NCI-H2196 treated with DMSO at 0.1 percent for 48 hours (cell line): ENCODE data around the gene ZNF821.
"Not testable (repeated sequence)": the region's sequence is repeated elsewhere in the genome, so short reads cannot be mapped to it uniquely, and the experiment has no call there.

ENCODE experiments used
- DNase-seq: peaks from one replicate; lab custom pipeline; 2025; ENCODE audit not compliant: unreplicated experiment; lab: John Stamatoyannopoulos, UW

ZNF821 gene

GRCh38 chr16:71863995-71864394 is 20.0 kb downstream of the ZNF821 start:
- DNase-seq, result no peak

DNA sequence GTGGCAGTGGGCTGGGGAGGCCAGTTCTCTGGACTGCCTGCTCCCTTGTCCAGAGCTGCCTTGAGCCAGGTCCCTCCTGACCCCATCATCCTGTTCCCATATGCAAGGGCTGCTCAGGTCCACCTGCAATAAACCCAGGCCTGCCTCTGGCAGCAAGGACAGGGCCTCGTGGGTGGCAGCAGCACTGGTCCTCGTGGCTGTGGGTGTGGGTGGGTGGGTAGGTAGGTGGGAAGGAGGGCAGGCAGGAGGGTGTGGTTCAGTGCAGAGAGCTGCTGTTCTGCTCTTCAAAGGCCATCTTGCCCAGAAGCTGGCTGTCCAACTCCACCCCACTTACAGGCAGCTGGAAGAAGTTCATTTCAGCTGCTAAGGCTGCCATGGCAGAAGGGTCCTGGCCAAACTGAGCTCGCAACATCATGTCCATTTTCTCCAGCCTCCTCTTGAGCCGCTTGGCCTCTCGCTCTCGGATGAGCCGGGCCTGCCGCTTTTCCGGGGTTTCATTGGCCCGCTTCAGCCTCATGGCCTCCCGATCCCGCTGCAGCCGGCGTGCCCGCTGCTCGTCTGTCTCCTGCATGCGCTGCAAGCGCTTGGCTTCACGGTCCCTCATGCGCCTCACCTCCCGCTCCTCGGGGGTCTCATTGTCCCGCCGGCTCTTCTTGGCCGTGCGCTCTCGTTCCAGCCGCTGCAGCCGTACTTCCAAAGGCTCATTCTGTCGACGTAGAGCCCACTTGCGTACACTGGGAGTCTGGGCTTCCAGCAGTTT is 24.0 kb downstream of the ZNF821 start:
- no peak for DNase-seq

- no peak for DNase-seq
These were observed 27.9 kb downstream of the ZNF821 start for GRCh38 chr16:71855937-71856662.

GRCh38 chr16:71854369-71854948 is 29.5 kb downstream of the ZNF821 start:
- no peak for DNase-seq

DNA sequence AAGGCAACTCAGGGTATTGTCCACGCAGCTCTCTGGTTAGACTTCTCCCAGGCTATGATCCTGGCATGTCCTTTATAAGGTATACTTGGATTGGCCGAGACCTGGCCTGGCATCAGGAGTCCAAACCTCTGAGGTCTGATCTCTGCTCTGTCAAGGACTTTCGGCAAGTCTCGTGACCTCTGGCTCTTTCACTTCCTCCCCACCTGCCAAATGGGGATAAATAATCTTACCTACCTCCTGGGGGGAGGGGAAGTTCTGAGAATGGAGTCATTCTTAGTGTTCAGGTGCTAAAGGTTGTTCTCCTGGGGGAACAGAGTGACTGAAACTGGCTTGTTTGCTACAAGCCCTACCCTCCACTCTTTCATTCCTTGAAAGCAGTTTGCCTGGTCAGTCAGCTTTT is 30.6 kb downstream of the ZNF821 start:
- no peak for DNase-seq

DNA sequence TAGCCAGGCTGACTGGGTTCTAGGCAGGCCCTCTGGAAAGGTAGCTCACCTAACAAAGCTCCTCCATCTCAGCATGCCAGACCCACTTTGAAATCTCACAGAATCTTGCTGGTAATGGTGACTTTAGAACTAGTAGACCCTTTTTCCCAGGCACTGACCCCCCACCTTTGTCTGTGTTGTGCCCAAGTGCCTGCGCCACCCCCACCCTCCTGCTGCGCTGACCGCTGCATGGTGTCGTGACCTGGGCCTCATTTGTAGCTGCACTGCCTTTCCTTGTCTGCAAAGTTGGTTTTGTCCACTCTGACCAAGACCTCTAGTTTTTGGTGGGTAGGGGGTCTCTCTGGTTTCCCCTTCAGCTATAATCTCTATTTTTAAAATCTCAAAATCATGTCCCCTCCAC is 31.4 kb downstream of the ZNF821 start:
- DNase-seq, result no peak

DNA sequence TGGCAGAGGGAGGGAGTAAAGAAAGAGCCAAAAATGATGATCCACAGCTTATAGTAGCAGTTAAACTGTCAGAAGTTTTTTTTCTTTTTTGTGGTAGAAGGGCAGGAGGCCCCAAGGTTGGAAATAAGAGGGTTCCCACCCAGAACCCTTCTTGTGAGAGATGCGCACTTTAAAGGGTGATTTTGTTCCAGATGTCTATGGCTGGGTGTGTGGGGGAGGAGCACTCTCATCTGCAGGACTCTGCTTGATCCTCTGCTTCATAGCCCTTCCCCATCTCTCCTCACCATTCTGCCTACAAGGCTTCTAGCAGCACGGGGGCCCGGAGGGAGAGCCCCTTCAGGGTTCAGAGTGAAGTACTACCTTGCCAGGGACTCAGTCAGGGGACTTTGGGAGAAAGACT is 31.8 kb downstream of the ZNF821 start:
- DNase-seq, result no peak

DNA sequence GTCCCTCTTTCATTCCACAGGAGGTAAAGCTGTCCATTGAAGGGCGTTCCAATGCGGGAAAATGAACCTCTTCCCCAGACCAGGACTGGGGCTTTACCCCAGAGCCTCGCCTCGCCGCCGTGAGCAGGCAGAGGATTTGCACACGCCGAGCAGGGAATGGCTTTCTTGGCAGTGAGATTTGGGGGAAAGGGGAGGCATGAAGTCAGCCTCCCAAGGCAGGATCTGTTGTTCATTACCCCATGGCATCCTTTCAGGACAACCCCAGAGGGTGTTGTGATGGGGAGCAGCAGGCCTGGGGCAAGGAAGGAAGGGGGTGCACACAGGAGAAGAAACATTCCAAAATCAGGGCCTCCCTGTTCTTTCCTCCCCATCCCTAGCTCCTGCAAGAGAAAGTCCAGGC is 32.2 kb downstream of the ZNF821 start:
- no peak for DNase-seq

DNA sequence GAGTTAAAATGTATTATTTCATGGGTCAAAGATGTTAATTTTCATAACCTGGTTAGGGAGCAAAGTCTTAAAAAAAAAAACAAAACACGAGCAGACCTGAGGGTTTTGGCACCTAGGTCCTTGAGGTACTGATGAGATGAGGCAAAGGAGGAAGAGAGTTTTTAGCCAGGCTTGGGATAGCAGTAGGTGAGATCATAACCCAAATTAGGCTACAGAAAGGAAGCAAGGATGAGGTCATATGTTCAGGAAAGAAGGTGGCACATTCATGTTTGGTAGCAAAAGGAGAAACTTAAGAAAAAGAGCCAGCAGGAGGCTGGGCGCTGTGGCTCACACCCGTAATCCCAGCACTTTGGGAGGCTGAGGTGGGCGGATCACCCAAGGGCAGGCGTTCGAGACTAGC is 35.4 kb downstream of the ZNF821 start:
- DNase-seq, result no peak

- no peak for DNase-seq
These were observed 36.9 kb downstream of the ZNF821 start for GRCh38 chr16:71847096-71847495.

GRCh38 chr16:71846431-71846830 is 37.6 kb downstream of the ZNF821 start:
- DNase-seq, result no peak

- peak; percentile 55 for DNase-seq
These were observed 38.1 kb downstream of the ZNF821 start, which contains the start of gene ATXN1L for GRCh38 chr16:71845639-71846430. Gene ATXN1L, plus strand, starts transcription at chr16:71845976. Its CDS starts 3,765 bp downstream, at chr16:71849741.

DNA sequence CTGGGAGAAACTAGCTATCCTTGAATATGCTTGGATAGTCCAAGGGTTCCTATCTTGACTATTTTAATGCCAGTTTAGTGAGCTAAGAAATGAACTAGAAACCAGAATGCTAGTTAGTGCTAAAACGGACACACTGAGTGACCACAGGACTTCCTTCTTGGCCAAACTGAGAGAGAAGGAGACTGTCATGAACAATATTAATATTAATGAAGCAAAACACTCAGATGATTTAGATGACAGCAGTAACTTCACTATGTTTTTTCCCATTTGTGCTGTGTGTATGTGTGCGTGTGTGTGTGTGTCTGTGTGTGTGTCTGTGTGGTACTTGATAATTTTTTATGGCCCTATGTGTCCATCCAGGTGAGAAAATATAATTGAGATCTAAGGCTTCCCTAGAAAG is 40.4 kb downstream of the ZNF821 start:
- DNase-seq, result no peak

- no peak for DNase-seq
These were observed 43.9 kb downstream of the ZNF821 start for GRCh38 chr16:71840052-71840451.

DNA sequence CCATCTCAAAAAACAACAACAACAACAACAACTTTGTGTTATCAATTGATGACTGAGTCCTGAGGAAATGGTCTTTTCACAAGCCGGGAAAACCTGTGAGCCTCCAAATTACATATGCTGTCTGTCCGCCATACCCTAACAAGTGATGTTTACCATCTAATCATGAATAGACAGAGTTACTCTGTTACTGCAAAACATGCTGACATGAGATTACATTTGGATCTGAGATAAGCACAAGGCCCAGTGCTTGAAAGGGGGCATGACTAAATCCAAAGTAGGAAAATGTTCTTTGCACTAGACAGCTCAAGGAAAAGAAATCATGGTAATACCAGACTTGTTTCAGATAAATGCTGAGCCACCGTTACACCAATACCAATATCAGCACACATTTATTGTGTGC is 46.8 kb downstream of the ZNF821 start:
- DNase-seq, result no peak

DNA sequence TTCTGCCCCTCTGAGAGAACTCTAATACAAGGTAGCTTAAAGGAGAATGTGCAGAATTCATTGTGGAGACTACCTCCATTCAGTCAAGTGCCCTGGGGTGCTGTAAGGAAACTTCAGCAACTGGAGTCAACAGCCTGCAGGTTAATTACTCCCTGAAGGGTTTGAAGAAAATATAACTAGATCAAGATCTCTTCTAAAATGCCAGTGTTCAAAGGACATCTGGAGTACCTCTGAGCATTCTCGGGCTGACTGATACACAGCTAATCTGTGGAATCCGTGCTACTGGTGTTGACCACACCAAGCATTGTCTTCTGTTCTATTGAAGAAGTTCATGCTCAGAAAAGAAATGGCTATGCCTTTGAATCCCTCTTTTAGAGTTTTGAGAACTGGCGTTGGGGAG is 49.7 kb downstream of the ZNF821 start:
- DNase-seq, result no peak

DNA sequence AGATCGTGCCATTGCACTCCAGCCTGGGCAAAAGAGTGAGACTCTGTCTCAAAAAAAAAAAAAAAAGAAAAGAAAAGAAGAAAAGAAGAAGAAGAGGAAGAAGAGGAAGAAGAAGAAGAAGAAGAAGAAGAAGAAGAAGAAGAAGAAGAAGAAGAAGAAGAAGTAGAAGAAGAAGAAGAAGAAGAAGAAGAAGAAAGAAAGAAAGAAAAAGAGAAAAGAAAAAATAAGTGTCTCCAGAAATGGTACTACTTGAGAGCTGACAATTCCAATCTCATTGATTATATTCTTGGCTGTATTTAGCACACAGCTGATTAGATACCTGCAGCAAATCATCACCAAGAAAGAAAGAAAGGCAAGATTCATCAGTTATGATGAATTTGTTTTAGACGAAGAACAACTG is 51.9 kb downstream of the ZNF821 start:
- DNase-seq, result not testable (repeated sequence)

DNA sequence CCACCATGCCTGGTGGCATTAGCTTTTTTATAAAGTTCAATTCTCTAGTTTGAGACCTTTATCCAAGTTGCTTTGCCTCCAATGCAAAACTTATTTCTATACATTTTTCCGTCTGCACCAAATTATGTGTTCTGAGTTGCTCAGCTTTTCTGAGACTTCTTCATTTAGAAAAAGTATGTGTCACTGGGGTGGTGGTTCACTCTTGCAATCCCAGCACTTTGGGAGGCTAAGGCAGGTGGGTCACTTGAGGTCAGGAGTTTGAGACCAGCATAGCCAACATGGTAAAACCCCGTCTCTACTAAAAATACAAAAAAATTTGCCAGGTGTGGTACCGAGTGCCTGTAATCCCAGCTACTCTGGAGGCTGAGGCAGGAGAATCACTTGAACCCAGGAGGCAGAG is 52.3 kb downstream of the ZNF821 start:
- DNase-seq, result not testable (repeated sequence)

- DNase-seq, result no peak
These were observed 53.6 kb downstream of the ZNF821 start for GRCh38 chr16:71830359-71830758.

GRCh38 chr16:71826533-71827017 is 57.4 kb downstream of the ZNF821 start:
- no peak for DNase-seq

GRCh38 chr16:71817155-71817500 is 66.9 kb downstream of the ZNF821 start:
- not testable (repeated sequence) for DNase-seq
